ENCODE results near the gene MPRIP. TPM values are rescaled to one million over a fixed set of nuclear protein-coding genes. Genes with fewer than 3 reads are reported as not detected.

The MPRIP gene
- polyA plus RNA-seq, 1 donor (not counting 4 experiments of a cell fraction or from before 2014, with no cell fraction given), result 113 TPM

DNA sequence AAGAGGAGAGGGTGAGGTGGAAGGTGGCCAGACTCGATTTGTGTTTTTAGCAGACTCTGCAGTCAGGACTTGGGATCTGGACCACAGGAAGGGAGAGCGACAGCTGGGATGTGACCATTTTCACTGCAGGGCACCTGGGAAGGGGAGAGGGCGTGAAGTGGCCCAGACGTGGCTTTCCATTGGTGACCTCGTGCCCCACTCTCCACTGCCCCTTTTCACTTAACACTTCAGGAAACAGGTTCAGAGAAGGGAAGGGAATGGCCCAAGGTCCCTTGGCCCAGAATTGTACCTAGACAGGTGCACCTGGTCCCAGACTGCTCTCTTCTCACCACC is 22.9 kb upstream of the MPRIP start:
- H3K27ac ChIP-seq (ENCODE audit: control insufficient read depth, insufficient read depth, low read length), result no peak overlapping the region
- H3K9me1 ChIP-seq (ENCODE audit: control insufficient read depth, extremely low read depth, insufficient read depth, low read length), result no peaks in the 10 kb centered on the region
- H3K4me1 ChIP-seq (ENCODE audit: control insufficient read depth, extremely low read depth, insufficient read depth, low read length), result peaks cover 36% of the 10 kb centered on the region
- H4K20me1 ChIP-seq (ENCODE audit: control insufficient read depth, extremely low read depth, insufficient read depth, low read length), result no peaks in the 10 kb centered on the region
- H3K36me3 ChIP-seq (ENCODE audit: control insufficient read depth in 2 of 2, extremely low read depth in 1 of 2, insufficient read depth in 2 of 2, low read length in 2 of 2), result no peaks in the 10 kb centered on the region
- dilution Hi-C loops (cut with MboI; ENCODE audit: extremely low pct_ligation_motif_present, low sequenced_read_pairs), result no loop called here
- H3K4me3 ChIP-seq (ENCODE audit: control insufficient read depth in 2 of 3, extremely low read depth in 1 of 3, insufficient read depth in 2 of 3, low read depth in 1 of 3, low read length in 3 of 3), result no peak overlapping the region
- no peak for DNase-seq (ENCODE audit: low read depth, low spot score)
- no peak overlapping the region for H2AFZ ChIP-seq (ENCODE audit: control insufficient read depth, low read length)
- no peak for TF ChIP-seq EZH2 (IDR thresholded peaks at IDR 0.05; ENCODE audit: low read length)
- TF ChIP-seq, protein P1, sequence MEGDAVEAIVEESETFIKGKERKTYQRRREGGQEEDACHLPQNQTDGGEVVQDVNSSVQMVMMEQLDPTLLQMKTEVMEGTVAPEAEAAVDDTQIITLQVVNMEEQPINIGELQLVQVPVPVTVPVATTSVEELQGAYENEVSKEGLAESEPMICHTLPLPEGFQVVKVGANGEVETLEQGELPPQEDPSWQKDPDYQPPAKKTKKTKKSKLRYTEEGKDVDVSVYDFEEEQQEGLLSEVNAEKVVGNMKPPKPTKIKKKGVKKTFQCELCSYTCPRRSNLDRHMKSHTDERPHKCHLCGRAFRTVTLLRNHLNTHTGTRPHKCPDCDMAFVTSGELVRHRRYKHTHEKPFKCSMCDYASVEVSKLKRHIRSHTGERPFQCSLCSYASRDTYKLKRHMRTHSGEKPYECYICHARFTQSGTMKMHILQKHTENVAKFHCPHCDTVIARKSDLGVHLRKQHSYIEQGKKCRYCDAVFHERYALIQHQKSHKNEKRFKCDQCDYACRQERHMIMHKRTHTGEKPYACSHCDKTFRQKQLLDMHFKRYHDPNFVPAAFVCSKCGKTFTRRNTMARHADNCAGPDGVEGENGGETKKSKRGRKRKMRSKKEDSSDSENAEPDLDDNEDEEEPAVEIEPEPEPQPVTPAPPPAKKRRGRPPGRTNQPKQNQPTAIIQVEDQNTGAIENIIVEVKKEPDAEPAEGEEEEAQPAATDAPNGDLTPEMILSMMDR (optimal IDR thresholded peaks at IDR 0.05 in 1 of 3, IDR thresholded peaks at IDR 0.05 in 1 of 3, conservative IDR thresholded peaks at IDR 0.05 in 1 of 3; ENCODE audit: extremely low read depth in 1 of 3, insufficient read depth in 2 of 3, low read length in 3 of 3), result no peak
- no peaks in the 10 kb centered on the region for H3K79me2 ChIP-seq (ENCODE audit: control insufficient read depth, insufficient read depth, low read length)
- no peak overlapping the region for H3K4me2 ChIP-seq (ENCODE audit: control insufficient read depth, extremely low read depth, insufficient read depth, low read depth, low read length)
- no peak overlapping the region for H3K9ac ChIP-seq (ENCODE audit: control insufficient read depth, extremely low read depth, insufficient read depth, low read length)
- H3K9me3 ChIP-seq (ENCODE audit: control insufficient read depth, low read depth, low read length), result no peaks in the 10 kb centered on the region
- H3K27me3 ChIP-seq (ENCODE audit: control insufficient read depth, extremely low read depth, insufficient read depth, low read length), result no peaks in the 10 kb centered on the region
- no peak for FAIRE-seq

DNA sequence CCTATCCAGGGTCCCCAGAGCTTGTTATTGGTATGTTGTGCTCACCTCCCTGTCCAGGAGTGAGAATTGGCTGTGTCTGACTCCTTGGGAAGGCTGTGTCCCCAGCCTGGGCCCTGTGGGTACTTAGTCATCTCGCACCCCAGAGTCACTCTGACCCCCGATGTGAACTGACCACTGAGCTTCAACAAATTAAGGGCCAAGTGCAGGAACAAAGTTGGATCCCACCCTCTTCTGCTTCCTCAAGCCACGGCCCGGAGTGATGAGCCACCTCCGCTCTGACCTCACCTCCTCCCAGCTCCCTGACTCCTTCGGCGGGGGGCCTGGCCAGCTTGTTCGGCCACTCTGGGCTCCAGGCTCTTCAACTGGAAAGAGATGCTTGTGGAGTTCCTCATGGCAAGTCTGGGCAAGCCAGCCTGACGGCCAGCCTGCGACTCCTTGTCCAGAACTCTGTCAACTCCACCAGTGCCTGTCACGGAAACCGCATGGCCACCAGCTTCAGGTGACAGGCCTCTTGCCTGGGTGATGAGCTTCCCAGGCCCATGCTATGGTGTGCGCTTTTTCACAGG is 22.3 kb upstream of the MPRIP start:
- no peaks in the 10 kb centered on the region for H3K9me3 ChIP-seq (ENCODE audit: control insufficient read depth, low read depth, low read length)
- no peak for DNase-seq (ENCODE audit: low read depth, low spot score)
- H3K4me1 ChIP-seq (ENCODE audit: control insufficient read depth, extremely low read depth, insufficient read depth, low read length), result peaks cover 30% of the 10 kb centered on the region
- dilution Hi-C loops (cut with MboI; ENCODE audit: extremely low pct_ligation_motif_present, low sequenced_read_pairs), result no loop called here
- no peak overlapping the region for H3K4me3 ChIP-seq (ENCODE audit: control insufficient read depth in 2 of 3, extremely low read depth in 1 of 3, insufficient read depth in 2 of 3, low read depth in 1 of 3, low read length in 3 of 3)
- no peaks in the 10 kb centered on the region for H4K20me1 ChIP-seq (ENCODE audit: control insufficient read depth, extremely low read depth, insufficient read depth, low read length)
- H3K9me1 ChIP-seq (ENCODE audit: control insufficient read depth, extremely low read depth, insufficient read depth, low read length), result no peaks in the 10 kb centered on the region
- no peak overlapping the region for H3K4me2 ChIP-seq (ENCODE audit: control insufficient read depth, extremely low read depth, insufficient read depth, low read depth, low read length)
- TF ChIP-seq EZH2 (IDR thresholded peaks at IDR 0.05; ENCODE audit: low read length), result no peak
- TF ChIP-seq, protein P1 (optimal IDR thresholded peaks at IDR 0.05 in 1 of 3, IDR thresholded peaks at IDR 0.05 in 1 of 3, conservative IDR thresholded peaks at IDR 0.05 in 1 of 3; ENCODE audit: extremely low read depth in 1 of 3, insufficient read depth in 2 of 3, low read length in 3 of 3), result no peak
- no peak for FAIRE-seq
- no peak overlapping the region for H3K27ac ChIP-seq (ENCODE audit: control insufficient read depth, insufficient read depth, low read length)
- no peak overlapping the region for H2AFZ ChIP-seq (ENCODE audit: control insufficient read depth, low read length)
- no peaks in the 10 kb centered on the region for H3K36me3 ChIP-seq (ENCODE audit: control insufficient read depth in 2 of 2, extremely low read depth in 1 of 2, insufficient read depth in 2 of 2, low read length in 2 of 2)
- H3K79me2 ChIP-seq (ENCODE audit: control insufficient read depth, insufficient read depth, low read length), result no peaks in the 10 kb centered on the region
- no peaks in the 10 kb centered on the region for H3K27me3 ChIP-seq (ENCODE audit: control insufficient read depth, extremely low read depth, insufficient read depth, low read length)
- H3K9ac ChIP-seq (ENCODE audit: control insufficient read depth, extremely low read depth, insufficient read depth, low read length), result no peak overlapping the region
